ENCODE measurements around the gene EHMT1. TPM values are rescaled to one million over a fixed set of nuclear protein-coding genes. Genes with fewer than 3 reads are reported as not detected.

Gene EHMT1
- total RNA-seq, 1 experiment from 2014 or later = 112 TPM

DNA sequence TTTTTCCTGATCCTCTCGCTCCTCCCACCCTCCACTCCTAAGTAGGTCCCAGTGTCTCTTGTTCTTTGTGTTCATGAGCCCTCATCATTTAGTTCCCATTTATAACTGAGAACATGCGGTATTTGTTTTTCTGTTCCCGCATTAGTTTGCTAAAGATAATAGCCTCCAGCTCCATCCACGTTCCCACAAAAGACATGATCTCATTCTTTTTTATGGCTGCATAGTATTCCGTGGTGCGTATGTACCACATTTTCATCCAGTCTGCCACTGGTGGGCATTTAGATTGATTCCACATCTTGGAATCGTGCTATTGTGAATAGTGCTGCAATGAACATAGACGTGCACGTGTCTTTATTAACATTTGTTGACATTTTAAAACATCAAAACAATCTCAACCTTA lies 224.6 kb downstream of the EHMT1 start:
- no peaks in the 10 kb centered on the region for H3K4me1 ChIP-seq (ENCODE audit: insufficient read depth, low read length)

More for the DNA sequence above, 224.6 kb downstream of the EHMT1 start:
- H4K91ac ChIP-seq (ENCODE audit: insufficient read length, low read depth, low read length) = no peak overlapping the region
- H2BK120ac ChIP-seq (ENCODE audit: low read depth, low read length, poor library complexity, severe bottlenecking) = no peak overlapping the region
- no peak overlapping the region for H2AFZ ChIP-seq (ENCODE audit: low read length)
- TF ChIP-seq, protein P1, sequence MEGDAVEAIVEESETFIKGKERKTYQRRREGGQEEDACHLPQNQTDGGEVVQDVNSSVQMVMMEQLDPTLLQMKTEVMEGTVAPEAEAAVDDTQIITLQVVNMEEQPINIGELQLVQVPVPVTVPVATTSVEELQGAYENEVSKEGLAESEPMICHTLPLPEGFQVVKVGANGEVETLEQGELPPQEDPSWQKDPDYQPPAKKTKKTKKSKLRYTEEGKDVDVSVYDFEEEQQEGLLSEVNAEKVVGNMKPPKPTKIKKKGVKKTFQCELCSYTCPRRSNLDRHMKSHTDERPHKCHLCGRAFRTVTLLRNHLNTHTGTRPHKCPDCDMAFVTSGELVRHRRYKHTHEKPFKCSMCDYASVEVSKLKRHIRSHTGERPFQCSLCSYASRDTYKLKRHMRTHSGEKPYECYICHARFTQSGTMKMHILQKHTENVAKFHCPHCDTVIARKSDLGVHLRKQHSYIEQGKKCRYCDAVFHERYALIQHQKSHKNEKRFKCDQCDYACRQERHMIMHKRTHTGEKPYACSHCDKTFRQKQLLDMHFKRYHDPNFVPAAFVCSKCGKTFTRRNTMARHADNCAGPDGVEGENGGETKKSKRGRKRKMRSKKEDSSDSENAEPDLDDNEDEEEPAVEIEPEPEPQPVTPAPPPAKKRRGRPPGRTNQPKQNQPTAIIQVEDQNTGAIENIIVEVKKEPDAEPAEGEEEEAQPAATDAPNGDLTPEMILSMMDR (conservative IDR thresholded peaks at IDR 0.05) = no peak
- Mint-ChIP-seq H3K36me3 (ENCODE audit: insufficient read depth in 1 of 3, low read depth in 3 of 3) (peaks cover 0 to 8% (median 2%) of the 10 kb centered on the region in 3 experiments; a peak in 4 of 7 replicates), H3K27me3 (ENCODE audit: low read depth) (peaks cover 3% of the 10 kb centered on the region; the same call in 1 of the 2 replicates), H3K4me1 (no peaks in the 10 kb centered on the region; a peak in 1 of 4 replicates), H3K4me3 (no peak overlapping the region), H3K27ac (no peak overlapping the region), H3K9me3 (peaks cover 6 to 11% of the 10 kb centered on the region in 2 experiments; a peak in 2 of 5 replicates)
- no peak overlapping the region for H3K56ac ChIP-seq (ENCODE audit: insufficient read length, low read depth, low read length)
- H3K18ac ChIP-seq (ENCODE audit: insufficient read length, low read depth, low read length) = no peak overlapping the region
- H3K79me2 ChIP-seq (ENCODE audit: insufficient read depth, low read length) = no peaks in the 10 kb centered on the region
- no peak overlapping the region for H2BK12ac ChIP-seq (ENCODE audit: insufficient read length, low read depth, low read length)
- H3K14ac ChIP-seq (ENCODE audit: insufficient read depth, low read length) = no peak overlapping the region
- no peaks in the 10 kb centered on the region for H3K27me3 ChIP-seq (ENCODE audit: insufficient read depth, low read length)
- no peak overlapping the region for H3K23ac ChIP-seq (ENCODE audit: insufficient read length, low read depth, low read length)
- H2BK20ac ChIP-seq (ENCODE audit: low read depth, low read length, poor library complexity, severe bottlenecking) = no peak overlapping the region
- no peak overlapping the region for H3K27ac ChIP-seq (ENCODE audit: insufficient read length, low read depth, low read length)
- no peak overlapping the region for H3K9ac ChIP-seq (ENCODE audit: extremely low read depth, insufficient read length, low read length)
- no peak for DNase-seq
- H3K23me2 ChIP-seq (ENCODE audit: insufficient read length, low read depth, low read length, poor library complexity, severe bottlenecking) = no peaks in the 10 kb centered on the region
- H3K79me1 ChIP-seq (ENCODE audit: insufficient read depth, low read depth, low read length, poor library complexity, severe bottlenecking) = no peaks in the 10 kb centered on the region
- H3K4me2 ChIP-seq (ENCODE audit: insufficient read depth, insufficient read length, low read length) = no peak overlapping the region
- no CpG with 5 or more reads among the region's 9 CpGs for WGBS (ENCODE audit: extremely low coverage, insufficient read length, low lambda C conversion rate)
- no peaks in the 10 kb centered on the region for H3K9me3 ChIP-seq (ENCODE audit: control insufficient read depth, low read depth, low read length)
- no peak overlapping the region for H3K4ac ChIP-seq (ENCODE audit: low read depth, low read length)
- no peak overlapping the region for H4K8ac ChIP-seq (replicated peaks; ENCODE audit: insufficient read length, low read depth, low read length)
- no peaks in the 10 kb centered on the region for H4K20me1 ChIP-seq (ENCODE audit: control insufficient read depth, insufficient read depth, insufficient read length)
- no peak overlapping the region for H2AK5ac ChIP-seq (ENCODE audit: insufficient read length, low read length)
- H4K5ac ChIP-seq (ENCODE audit: insufficient read length, low read depth, low read length) = no peak overlapping the region
- H2BK5ac ChIP-seq (ENCODE audit: insufficient read length, low read length) = no peak overlapping the region
- H3T11ph ChIP-seq (ENCODE audit: low read length) = no peak overlapping the region
- H2BK15ac ChIP-seq (ENCODE audit: low read depth, low read length) = no peak overlapping the region

All from H9 (cell line).